A549 (cell line): ENCODE results near the gene LRRC61. TPM values are rescaled to one million over a fixed set of nuclear protein-coding genes. Genes with fewer than 3 reads are reported as not detected.
"Not testable (repeated sequence)": the region's sequence is repeated elsewhere in the genome, so short reads cannot be mapped to it uniquely, and the experiment has no call there.

Experiments used
- ATAC-seq, 2 experiments: fragments of 200-7000 bp in 1 of 2; fragments of >200 bp in 1 of 2; cut with Nextera tagmentation in 1 of 2; cut with Tn5 transposase in 1 of 2; 3 replicates each; pipeline versions ENCODE4 v1.8.0 to v1.9.1; 2018 to 2020; ENCODE audit warnings: mild to moderate bottlenecking in 1 of 2, moderate library complexity in 1 of 2
- CTCF ChIA-PET: fragments of 300-600 bp; sonication (Branson Sonifier 250); formaldehyde crosslinking; extraction: SDS; loops from one replicate; lab custom pipeline; 2021; ENCODE audit warnings: antibody characterized with exemption, inconsistent platforms; lab: Yijun Ruan, JAX
- POLR2A ChIA-PET: fragments of 350-600 bp; formaldehyde crosslinking; extraction: SDS; loops from one replicate; lab custom pipeline; 2021; ENCODE audit warnings: antibody characterized with exemption, inconsistent platforms; lab: Yijun Ruan, JAX
- DNase-seq, 2 experiments: peaks; one replicate each; pipeline versions ENCODE4 v3.0.0 to v3.0.0-alpha.2; 2011 to 2016; ENCODE audit warnings: low read depth in 1 of 2, low spot score in 1 of 2
- FAIRE-seq: peaks from 2 replicates; lab custom pipeline; 2011; peaks lifted over from hg19 to GRCh38; lab: Jason Lieb, UNC
- H3K27ac ChIP-seq, 2 experiments: fragments of >200 bp; sonication (Bioruptor Twin); formaldehyde crosslinking; 3 replicates each; pipeline ENCODE4 v1.5.1; 2016 to 2017
- H3K4me1 ChIP-seq: fragments of >200 bp; sonication (Bioruptor Twin); formaldehyde crosslinking; 3 replicates; pipeline ENCODE4 v1.6.1; 2016
- H3K4me2 ChIP-seq: fragments of >200 bp; sonication (Bioruptor Twin); formaldehyde crosslinking; 3 replicates; pipeline ENCODE4 v1.6.1; 2016
- H3K4me3 ChIP-seq: fragments of >200 bp; sonication (Bioruptor Twin); formaldehyde crosslinking; 3 replicates; pipeline ENCODE4 v1.5.1; 2016
- H3K9me3 ChIP-seq: fragments of >200 bp; sonication (Bioruptor Twin); formaldehyde crosslinking; 3 replicates; pipeline ENCODE4 v1.6.1; 2016
- BHLHE40 ChIP-seq: IDR thresholded peaks from 2 replicates; pipeline ENCODE4 v1.6.1; 2012; ENCODE audit warnings: low read depth, low read length, inconsistent platforms
- CBX2 ChIP-seq: fragments of 200-600 bp; sonication (generic); IDR thresholded peaks from 2 replicates; pipeline ENCODE4 v1.6.1; 2016; ENCODE audit warnings: low read depth, mild to moderate bottlenecking, borderline replicate concordance
- CBX8 ChIP-seq: fragments of 200-600 bp; sonication (generic); IDR thresholded peaks from 2 replicates; pipeline ENCODE4 v1.6.1; 2016
- CEBPB ChIP-seq, 2 experiments: fragments of >200 bp in 1 of 2; sonication (Bioruptor Twin) in 1 of 2; formaldehyde crosslinking in 1 of 2; IDR thresholded peaks; 2 replicates each; pipeline ENCODE4 v1.6.1; 2012 to 2016
- CHD4 ChIP-seq: fragments of 200-600 bp; sonication (generic); IDR thresholded peaks from 2 replicates; pipeline ENCODE4 v1.6.1; 2016; ENCODE audit warnings: antibody characterized with exemption, mild to moderate bottlenecking, borderline replicate concordance
- EHF ChIP-seq: fragments of 250-450 bp; sonication (Bioruptor Pico); IDR thresholded peaks from 2 replicates; pipeline ENCODE4 v1.5.0; 2020; ENCODE audit warnings: mild to moderate bottlenecking
- EP300 ChIP-seq, 2 experiments: fragments of >200 bp; sonication (Bioruptor Twin); formaldehyde crosslinking; IDR thresholded peaks; 2 replicates in 1 of 2; 3 replicates in 1 of 2; pipeline ENCODE4 v1.6.1; 2016 to 2017
- ESRRA ChIP-seq: fragments of 150-350 bp; IDR thresholded peaks from 2 replicates; pipeline ENCODE4 v1.6.1; 2014; ENCODE audit warnings: mild to moderate bottlenecking, low read length, borderline replicate concordance
- GATA3 ChIP-seq: IDR thresholded peaks from 2 replicates; pipeline ENCODE4 v1.6.1; 2012; ENCODE audit warnings: borderline replicate concordance
- HDAC2 ChIP-seq: fragments of 200-600 bp; sonication (generic); IDR thresholded peaks from 2 replicates; pipeline ENCODE4 v1.6.1; 2016
- HEYL ChIP-seq: fragments of 250-450 bp; sonication (Bioruptor Pico); IDR thresholded peaks from 2 replicates; pipeline ENCODE4 v1.8.0; 2021; ENCODE audit warnings: mild to moderate bottlenecking, moderate library complexity
- HOXB5 ChIP-seq: fragments of 250-450 bp; sonication (Bioruptor Pico); IDR thresholded peaks from 2 replicates; pipeline ENCODE4 v1.5.0; 2020; ENCODE audit warnings: mild to moderate bottlenecking, moderate library complexity
- KDM1A ChIP-seq: fragments of 200-600 bp; sonication (generic); IDR thresholded peaks from 2 replicates; pipeline ENCODE4 v1.6.1; 2016; ENCODE audit warnings: low read depth, mild to moderate bottlenecking
- MAZ ChIP-seq: fragments of 150-350 bp; IDR thresholded peaks from 2 replicates; pipeline ENCODE4 v1.6.1; 2014; ENCODE audit warnings: antibody characterized with exemption, low read depth, low read length, borderline replicate concordance
- MYC ChIP-seq: IDR thresholded peaks from 2 replicates; pipeline ENCODE4 v1.6.1; 2012; ENCODE audit warnings: mild to moderate bottlenecking, inconsistent platforms, low read length, improper control_type of control experiment, borderline replicate concordance
- NR3C1 ChIP-seq: fragments of >200 bp; sonication (Bioruptor Twin); formaldehyde crosslinking; IDR thresholded peaks from 3 replicates; pipeline ENCODE4 v1.6.1; 2017
- POLR2AphosphoS2 ChIP-seq: conservative IDR thresholded peaks from 2 replicates; pipeline ENCODE4 v1.6.1; 2012; ENCODE audit warnings: low read length, improper control_type of control experiment, inconsistent platforms
- RNF2 ChIP-seq: fragments of 200-600 bp; sonication (generic); IDR thresholded peaks from 2 replicates; pipeline ENCODE4 v1.6.1; 2016; ENCODE audit warnings: low read depth, mild to moderate bottlenecking, antibody characterized with exemption, moderate library complexity, borderline replicate concordance
- SREBF2 ChIP-seq: fragments of 450-650 bp; IDR thresholded peaks from 2 replicates; pipeline ENCODE4 v1.6.1; 2014; ENCODE audit warnings: mild to moderate bottlenecking, moderate library complexity
- ZC3H11A ChIP-seq: fragments of 450-650 bp; IDR thresholded peaks from 2 replicates; pipeline ENCODE4 v1.6.1; 2014; ENCODE audit warnings: antibody characterized with exemption, mild to moderate bottlenecking
- ZFP36 ChIP-seq: fragments of 450-650 bp; IDR thresholded peaks from 2 replicates; pipeline ENCODE4 v1.6.1; 2014; ENCODE audit warnings: borderline replicate concordance; ENCODE audit not compliant: partially characterized antibody
- ZNF302 ChIP-seq: fragments of 250-450 bp; sonication (Bioruptor Pico); IDR thresholded peaks from 2 replicates; pipeline ENCODE4 v1.9.0; 2021; ENCODE audit warnings: inconsistent platforms, mild to moderate bottlenecking, moderate library complexity
- WGBS: methylation state at CpG from one replicate; pipeline ENCODE4 v1.1.6; 2017; ENCODE audit errors: missing lambda C conversion rate; 5-methylcytosine and 5-hydroxymethylcytosine counted together
- polyA plus RNA-seq, 4 experiments: library from polyadenylated mRNA; depleted of rRNA in 3 of 4; stranded (reverse); fragments of >200 nt; fragmentation: RNase III in 1 of 4; extraction: RNeasy Plus Mini Kit Qiagen cat#74134 plus additional on column Dnase treatment in 1 of 4; gene quantifications; 2 replicates in 3 of 4; 3 replicates in 1 of 4; pipeline ENCODE4 v1.2.3, GENCODE V29; 2011 to 2017
- TF ChIP-seq, protein P1 (sequence below): IDR thresholded peaks from 2 replicates; pipeline ENCODE4 v1.6.1; 2012
- TF ChIP-seq, protein P2 (sequence below): fragments of 150-350 bp; IDR thresholded peaks from 2 replicates; pipeline ENCODE4 v1.6.1; 2014; ENCODE audit warnings: low read depth, mild to moderate bottlenecking, low read length
- TF ChIP-seq, protein P3 (sequence below): fragments of 250-450 bp; sonication (Bioruptor Pico); IDR thresholded peaks from 2 replicates; pipeline ENCODE4 v1.5.0; 2020; ENCODE audit warnings: low read depth, mild to moderate bottlenecking, moderate library complexity
- TF ChIP-seq, protein P4 (sequence below): fragments of >200 bp; sonication (Bioruptor Twin); formaldehyde crosslinking; IDR thresholded peaks from 2 replicates; pipeline ENCODE4 v1.6.1; 2016
- TF ChIP-seq, protein P5 (sequence below): fragments of 450-650 bp; IDR thresholded peaks from 2 replicates; pipeline ENCODE4 v1.6.1; 2014; ENCODE audit warnings: antibody characterized with exemption

LRRC61 gene
- polyA plus RNA-seq, 2 of the 4 experiments (the other 2 are of a cell fraction) = 0.19 to 0.22 TPM

DNA sequence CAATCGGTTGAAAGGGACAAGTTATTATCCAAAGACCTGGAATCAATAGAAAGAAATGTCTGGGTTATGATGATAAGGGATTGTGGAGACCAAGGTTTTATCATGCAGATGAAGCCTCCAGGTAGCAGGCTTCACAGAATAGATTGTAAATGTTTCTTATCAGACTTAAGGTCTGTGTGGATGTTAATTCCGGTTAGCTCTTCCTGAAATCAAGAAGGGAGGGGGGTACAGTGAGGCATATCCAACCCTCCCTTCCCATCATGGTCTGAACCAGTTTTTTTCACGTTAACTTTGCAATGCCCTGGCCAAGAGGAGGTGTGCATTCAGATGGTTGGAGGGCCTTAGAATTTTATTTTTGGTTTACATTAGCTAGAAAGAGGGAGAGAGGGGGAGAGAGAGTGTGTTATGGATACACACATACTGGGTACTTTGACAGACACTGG is 9.8 kb upstream of the LRRC61 start:
- no peak for FAIRE-seq
- no peak for TF ChIP-seq CHD4
- TF ChIP-seq ESRRA = no peak
- no peak for TF ChIP-seq EHF (CRISPR knock-in tag)
- no peak for TF ChIP-seq CEBPB (IDR thresholded peaks at IDR 0.05)
- TF ChIP-seq SREBF2 = no peak
- no peak for TF ChIP-seq ZFP36
- no peak for TF ChIP-seq GATA3
- no peak for TF ChIP-seq MYC
- no peak for TF ChIP-seq RNF2
- TF ChIP-seq, all 56 proteins: peak for 0

DNA sequence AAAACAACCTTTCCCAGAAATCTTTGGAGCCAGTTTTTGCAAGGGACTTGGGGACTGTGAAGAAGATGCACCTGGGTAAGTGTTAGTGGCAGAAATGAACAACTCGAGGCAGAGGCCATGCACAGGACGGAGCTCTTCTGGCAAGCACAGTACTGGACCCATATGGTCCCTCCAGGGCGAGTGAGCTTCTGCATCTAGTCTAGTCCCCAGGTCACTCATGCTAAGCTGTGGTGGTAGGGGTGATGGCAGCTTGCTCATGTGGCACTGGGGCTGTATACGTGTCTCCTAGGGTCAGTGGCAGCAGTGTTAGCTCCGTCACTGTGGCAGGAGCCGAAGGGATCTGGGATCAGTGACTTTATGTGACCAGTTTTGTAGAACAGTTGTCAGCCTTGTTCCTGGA is 9.3 kb upstream of the LRRC61 start:
- ChIA-PET POLR2A (interaction anchor here (1.0 kb wide), 1 partner anchor 55 kb away, joined by 3 read pairs; the partner anchor contains the start of gene REPIN1), CTCF (no interaction called here)
- no peaks in the 10 kb centered on the region for H3K4me1 ChIP-seq
- no peak overlapping the region for H3K4me3 ChIP-seq
- no peaks in the 10 kb centered on the region for H3K9me3 ChIP-seq
- no peak overlapping the region for H3K27ac ChIP-seq
- FAIRE-seq = no peak
- no peak overlapping the region for H3K4me2 ChIP-seq
- ATAC-seq = no peak; a peak in 1 of 6 replicates
- no peak for TF ChIP-seq BHLHE40
- TF ChIP-seq, protein P1, sequence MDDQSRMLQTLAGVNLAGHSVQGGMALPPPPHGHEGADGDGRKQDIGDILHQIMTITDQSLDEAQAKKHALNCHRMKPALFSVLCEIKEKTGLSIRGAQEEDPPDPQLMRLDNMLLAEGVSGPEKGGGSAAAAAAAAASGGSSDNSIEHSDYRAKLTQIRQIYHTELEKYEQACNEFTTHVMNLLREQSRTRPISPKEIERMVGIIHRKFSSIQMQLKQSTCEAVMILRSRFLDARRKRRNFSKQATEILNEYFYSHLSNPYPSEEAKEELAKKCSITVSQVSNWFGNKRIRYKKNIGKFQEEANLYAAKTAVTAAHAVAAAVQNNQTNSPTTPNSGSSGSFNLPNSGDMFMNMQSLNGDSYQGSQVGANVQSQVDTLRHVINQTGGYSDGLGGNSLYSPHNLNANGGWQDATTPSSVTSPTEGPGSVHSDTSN = no peak
- no peak for TF ChIP-seq HEYL (CRISPR knock-in tag)
- TF ChIP-seq HOXB5 (CRISPR knock-in tag) = no peak
- TF ChIP-seq, protein P2, sequence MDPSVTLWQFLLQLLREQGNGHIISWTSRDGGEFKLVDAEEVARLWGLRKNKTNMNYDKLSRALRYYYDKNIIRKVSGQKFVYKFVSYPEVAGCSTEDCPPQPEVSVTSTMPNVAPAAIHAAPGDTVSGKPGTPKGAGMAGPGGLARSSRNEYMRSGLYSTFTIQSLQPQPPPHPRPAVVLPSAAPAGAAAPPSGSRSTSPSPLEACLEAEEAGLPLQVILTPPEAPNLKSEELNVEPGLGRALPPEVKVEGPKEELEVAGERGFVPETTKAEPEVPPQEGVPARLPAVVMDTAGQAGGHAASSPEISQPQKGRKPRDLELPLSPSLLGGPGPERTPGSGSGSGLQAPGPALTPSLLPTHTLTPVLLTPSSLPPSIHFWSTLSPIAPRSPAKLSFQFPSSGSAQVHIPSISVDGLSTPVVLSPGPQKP = no peak
- no peak for TF ChIP-seq ZNF302
- no peak for TF ChIP-seq ZC3H11A
- TF ChIP-seq CHD4 = no peak
- no peak for TF ChIP-seq HDAC2
- TF ChIP-seq, protein P3, sequence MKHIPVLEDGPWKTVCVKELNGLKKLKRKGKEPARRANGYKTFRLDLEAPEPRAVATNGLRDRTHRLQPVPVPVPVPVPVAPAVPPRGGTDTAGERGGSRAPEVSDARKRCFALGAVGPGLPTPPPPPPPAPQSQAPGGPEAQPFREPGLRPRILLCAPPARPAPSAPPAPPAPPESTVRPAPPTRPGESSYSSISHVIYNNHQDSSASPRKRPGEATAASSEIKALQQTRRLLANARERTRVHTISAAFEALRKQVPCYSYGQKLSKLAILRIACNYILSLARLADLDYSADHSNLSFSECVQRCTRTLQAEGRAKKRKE = no peak
- 53% methylated on average over 6 of the region's 6 CpGs for WGBS
- no peak for DNase-seq

More for the DNA sequence above, 9.8 kb upstream of the LRRC61 start:
- no peak overlapping the region for H3K4me2 ChIP-seq
- H3K4me1 ChIP-seq = no peaks in the 10 kb centered on the region
- 54% methylated on average over 3 of the region's 3 CpGs for WGBS
- no peak overlapping the region for H3K27ac ChIP-seq
- no peaks in the 10 kb centered on the region for H3K9me3 ChIP-seq
- ChIA-PET POLR2A (interaction anchor here (1.0 kb wide), 1 partner anchor 56 kb away, joined by 3 read pairs; the partner anchor contains the start of gene REPIN1), CTCF (no interaction called here)
- ATAC-seq = no peak
- DNase-seq = no peak
- H3K4me3 ChIP-seq = no peak overlapping the region

DNA sequence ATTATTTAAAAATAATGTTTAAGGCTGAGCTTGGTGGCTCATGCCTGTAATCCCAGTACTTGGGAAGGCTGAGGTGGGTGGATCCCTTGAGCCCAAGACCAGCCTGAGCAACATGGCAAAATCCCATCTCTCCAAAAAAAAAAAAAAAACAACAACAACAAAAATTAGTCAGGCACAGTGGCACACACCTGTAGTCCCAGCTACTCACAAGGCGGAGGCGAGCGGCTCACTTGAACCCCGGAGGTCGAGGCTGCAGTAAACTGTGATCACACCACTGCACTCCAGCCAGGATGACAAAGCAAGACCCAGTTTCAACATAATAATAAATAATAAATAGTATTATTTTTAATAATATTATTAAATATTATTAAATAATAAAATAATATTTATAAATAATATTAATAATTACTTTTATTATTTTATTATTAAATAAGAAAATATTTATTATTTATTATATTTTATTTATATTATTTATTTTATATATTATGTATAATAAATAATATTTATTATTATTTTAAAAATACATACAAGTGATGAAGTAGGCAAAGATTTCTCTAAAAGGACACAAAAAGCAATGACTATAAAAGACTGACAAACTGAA is 8.4 kb upstream of the LRRC61 start:
- H3K4me1 ChIP-seq = no peaks in the 10 kb centered on the region

DNA sequence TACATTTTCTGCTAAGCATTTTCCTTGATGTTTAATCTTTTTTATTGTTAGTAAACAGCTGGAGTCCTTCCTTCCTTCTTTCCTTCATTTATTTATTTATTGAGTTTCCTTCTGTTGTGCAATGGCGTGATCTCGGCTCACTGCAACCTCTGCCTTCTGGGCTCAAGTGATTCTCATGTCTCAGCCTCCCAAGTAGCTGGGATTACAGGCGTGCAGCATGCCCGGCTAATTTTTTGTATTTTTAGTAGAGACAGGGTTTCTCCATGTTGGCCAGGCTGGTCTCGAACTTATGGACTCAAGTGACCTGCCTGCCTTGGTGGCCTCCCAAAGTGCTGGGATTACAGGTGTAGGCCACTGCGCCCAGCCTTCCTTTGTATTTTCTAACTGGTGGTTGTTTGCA is 6.2 kb upstream of the LRRC61 start:
- CTCF ChIA-PET = interaction anchor here (0.6 to 1.6 kb wide), 3 partner anchors 9 to 565 kb away, joined by 3 to 4 read pairs (median 3); no protein-coding TSS in a partner anchor
- WGBS = 75% methylated on average over 6 of the region's 6 CpGs
- H3K9me3 ChIP-seq, POLR2A ChIA-PET, FAIRE-seq, H3K4me1 ChIP-seq, H3K27ac ChIP-seq, H3K4me2 ChIP-seq, DNase-seq, H3K4me3 ChIP-seq, ATAC-seq: not testable (repeated sequence)

More for the DNA sequence above, 8.4 kb upstream of the LRRC61 start:
- FAIRE-seq (no peak), DNase-seq (no peak)
- no peak overlapping the region for H3K27ac ChIP-seq
- TF ChIP-seq MAZ (no peak), EP300 (IDR thresholded peaks at IDR 0.05) (no peak), ZFP36 (no peak), BHLHE40 (no peak), ZNF302 (no peak), RNF2 (no peak), CEBPB (IDR thresholded peaks at IDR 0.05) (no peak), POLR2AphosphoS2 (no peak), CBX8 (no peak), CBX2 (no peak), NR3C1 (no peak), KDM1A (no peak)
- TF ChIP-seq, protein P4, sequence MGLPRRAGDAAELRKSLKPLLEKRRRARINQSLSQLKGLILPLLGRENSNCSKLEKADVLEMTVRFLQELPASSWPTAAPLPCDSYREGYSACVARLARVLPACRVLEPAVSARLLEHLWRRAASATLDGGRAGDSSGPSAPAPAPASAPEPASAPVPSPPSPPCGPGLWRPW = no peak
- TF ChIP-seq, protein P3 = no peak
- TF ChIP-seq, protein P5, sequence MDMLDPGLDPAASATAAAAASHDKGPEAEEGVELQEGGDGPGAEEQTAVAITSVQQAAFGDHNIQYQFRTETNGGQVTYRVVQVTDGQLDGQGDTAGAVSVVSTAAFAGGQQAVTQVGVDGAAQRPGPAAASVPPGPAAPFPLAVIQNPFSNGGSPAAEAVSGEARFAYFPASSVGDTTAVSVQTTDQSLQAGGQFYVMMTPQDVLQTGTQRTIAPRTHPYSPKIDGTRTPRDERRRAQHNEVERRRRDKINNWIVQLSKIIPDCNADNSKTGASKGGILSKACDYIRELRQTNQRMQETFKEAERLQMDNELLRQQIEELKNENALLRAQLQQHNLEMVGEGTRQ = no peak
- TF ChIP-seq, all 56 proteins: peak for 0
- no peaks in the 10 kb centered on the region for H3K9me3 ChIP-seq
- no peak overlapping the region for H3K4me3 ChIP-seq
- no peak overlapping the region for H3K4me2 ChIP-seq
- 84% methylated on average over 5 of the region's 5 CpGs for WGBS
- CTCF ChIA-PET = no interaction called here
- no peak for ATAC-seq
- POLR2A ChIA-PET = no interaction called here
